Activated CD8-positive, alpha-beta memory T cell treated with anti-CD3 and anti-CD28 coated beads for 36 hours (primary cell): ENCODE data around the gene DTX3. TPM values are rescaled to one million over a fixed set of nuclear protein-coding genes. Genes with fewer than 3 reads are reported as not detected.

Experiments
- CTCF ChIA-PET: fragments of 350-600 bp; sonication (Branson Sonifier 250); formaldehyde crosslinking; loops from one replicate; lab custom pipeline; 2021; ENCODE audit warnings: antibody characterized with exemption; lab: Charles Lee
- POLR2A ChIA-PET: fragments of 350-600 bp; sonication (Branson Sonifier 250); formaldehyde crosslinking; loops from one replicate; lab custom pipeline; 2021; ENCODE audit warnings: antibody characterized with exemption; lab: Charles Lee
- total RNA-seq, 2 experiments: library from RNA; stranded (reverse); gene quantifications; one replicate each; pipeline ENCODE4 v1.2.3, GENCODE V29; 2021

Gene DTX3
- total RNA-seq, 2 experiments from 2014 or later, result 13.3 to 14.5 TPM

DNA sequence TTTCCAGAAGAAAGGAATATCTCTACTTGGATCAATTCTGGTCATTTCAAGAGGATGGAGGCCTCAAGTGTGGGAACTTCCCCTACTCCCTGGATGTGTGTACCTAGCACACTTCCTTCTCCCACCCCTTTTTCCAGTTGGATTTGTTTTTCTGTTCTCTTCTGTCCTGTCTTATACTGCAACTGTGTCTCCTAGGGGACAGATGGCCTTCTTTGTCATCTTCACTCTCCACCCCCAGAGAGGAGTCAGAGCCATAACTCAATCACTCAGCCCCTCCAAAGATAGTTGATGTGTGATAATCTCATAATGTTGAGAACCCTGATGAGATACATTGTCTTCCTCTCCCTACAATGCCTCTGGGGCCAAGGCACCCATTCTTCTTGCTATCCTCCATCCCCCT, 2.1 kb upstream of the DTX3 start:
- POLR2A ChIA-PET, result no interaction called here
- CTCF ChIA-PET, result interaction anchor here (0.6 to 1.1 kb wide), 2 partner anchors 11 to 19 kb away, joined by 3 read pairs; no protein-coding TSS in a partner anchor

DNA sequence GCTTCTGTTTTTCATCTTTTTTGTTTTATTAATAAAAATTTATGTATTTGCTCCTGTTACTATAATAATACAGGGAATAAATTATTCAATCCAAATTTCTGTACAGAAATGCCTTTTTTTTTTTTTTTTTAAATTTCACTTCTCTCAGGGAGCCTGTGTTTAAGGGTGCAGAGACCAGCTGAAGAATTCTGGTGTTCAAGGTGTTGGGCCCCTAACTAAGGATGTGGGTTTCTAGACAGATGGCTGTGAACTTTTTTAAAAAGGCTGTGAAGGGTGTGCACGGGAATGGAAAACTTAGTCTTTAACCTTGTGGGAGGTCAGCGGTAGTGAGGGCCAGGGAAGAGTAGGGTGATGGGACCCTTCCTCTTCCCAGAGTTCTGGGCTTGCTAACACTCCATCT, 1.3 kb upstream of the DTX3 start:
- POLR2A ChIA-PET, result no interaction called here
- CTCF ChIA-PET, result interaction anchor here (0.6 to 1.1 kb wide), 4 partner anchors 10 to 20 kb away, joined by 3 read pairs; no protein-coding TSS in a partner anchor

DNA sequence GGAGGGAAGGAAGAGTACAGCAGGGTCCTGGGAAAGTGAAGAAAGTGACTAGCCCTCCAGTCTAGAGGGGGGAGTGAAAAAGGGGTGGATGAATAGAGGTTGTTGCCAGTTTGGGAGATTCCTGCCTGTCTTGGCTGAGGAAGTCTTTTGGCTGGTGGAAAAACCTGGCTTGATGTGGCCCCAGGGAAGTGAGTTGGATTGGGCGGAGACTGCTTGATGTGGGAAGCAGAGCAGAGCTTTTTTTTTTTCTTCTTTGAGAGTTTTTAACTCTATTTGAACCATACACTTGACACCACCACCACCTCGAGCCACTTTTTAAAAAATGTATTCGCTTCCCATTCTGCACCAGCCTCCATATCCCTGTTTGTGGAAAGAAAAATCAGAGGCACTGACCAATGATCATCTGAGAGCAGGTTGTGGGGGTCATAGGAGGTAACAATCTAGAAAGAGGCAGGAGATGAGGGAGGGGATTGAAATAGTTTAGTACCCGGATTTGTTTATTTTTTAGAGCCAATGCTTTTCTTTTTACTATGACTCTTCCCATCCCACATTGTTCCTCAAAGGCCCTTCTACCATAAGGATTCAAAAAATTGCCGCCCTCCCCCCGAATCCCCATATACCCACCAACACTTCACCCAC, 690 bp upstream of the DTX3 start:
- CTCF ChIA-PET, result interaction anchor here (0.6 to 1.1 kb wide), 4 partner anchors 11 to 158 kb away, joined by 3 to 4 read pairs (median 3); no protein-coding TSS in a partner anchor
- POLR2A ChIA-PET, result no interaction called here

DNA sequence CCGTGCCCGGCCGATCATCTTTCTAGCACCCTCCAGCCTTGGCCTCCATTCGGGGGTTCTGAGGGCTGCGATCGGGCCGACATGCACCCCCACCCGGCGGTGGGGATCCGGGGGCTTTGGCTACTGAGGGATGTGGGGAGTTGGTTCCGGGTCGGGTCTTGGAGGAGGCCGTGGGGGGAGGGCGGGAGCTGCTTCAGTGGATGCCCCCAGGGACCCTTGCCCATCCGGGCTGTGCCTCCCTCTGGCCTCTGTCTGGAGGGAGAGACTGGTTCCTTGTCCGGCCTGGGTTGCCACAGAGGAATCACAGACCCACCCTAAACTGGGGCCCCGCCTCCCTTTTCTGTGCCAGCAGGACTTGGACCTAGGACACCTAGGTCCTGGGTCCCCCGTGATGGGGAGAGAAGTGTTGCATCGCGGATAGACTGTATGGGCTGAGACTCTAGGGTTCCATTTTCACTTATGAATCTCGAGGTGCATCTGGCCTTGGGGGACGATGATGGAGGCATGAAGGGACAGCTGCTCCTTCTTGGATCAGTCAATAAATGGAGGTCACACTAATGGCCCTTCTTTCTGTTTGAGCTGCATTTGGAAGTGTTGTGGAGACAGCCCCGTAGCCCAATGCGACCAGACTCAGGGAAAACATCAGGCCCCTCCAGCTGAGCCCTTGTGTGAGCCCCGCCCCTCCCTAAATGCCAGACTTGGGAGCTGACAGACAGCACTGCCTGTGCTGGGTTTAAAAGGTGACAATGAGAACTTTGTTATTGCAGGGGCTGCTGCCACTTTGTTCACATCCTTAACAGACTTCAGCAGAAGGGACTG, 577 bp downstream of the DTX3 start:
- POLR2A ChIA-PET, result no interaction called here

DNA sequence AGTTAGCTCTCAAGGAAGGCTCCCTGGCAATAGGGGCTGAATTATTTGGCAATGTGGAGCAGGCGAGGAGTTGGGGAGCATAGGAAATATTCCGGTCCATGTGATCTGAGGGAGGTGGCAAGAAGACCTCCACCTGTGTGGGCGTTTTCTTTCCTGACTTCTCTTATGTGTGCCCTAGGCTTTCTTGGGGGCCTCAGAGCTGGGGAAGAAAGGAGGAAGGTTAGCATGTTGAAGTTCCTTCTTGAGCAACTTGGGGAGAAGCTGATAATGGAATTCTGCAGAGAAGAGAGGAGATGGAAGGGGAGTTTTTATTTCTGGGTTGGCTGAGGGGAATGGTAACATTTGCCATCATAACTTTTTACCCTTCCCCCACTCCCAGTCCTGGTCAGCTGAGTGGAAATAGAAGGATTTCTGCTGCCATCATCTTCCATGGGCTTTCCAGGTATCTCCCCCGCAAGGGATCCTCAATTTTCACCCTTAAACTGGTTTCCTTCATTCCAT, 1.2 kb downstream of the DTX3 start:
- ChIA-PET POLR2A (no interaction called here), CTCF (interaction anchor here (1.2 to 1.7 kb wide), 5 partner anchors 9 to 23 kb away, joined by 3 to 5 read pairs (median 4); no protein-coding TSS in a partner anchor)

More for the DNA sequence above, 577 bp downstream of the DTX3 start:
- CTCF ChIA-PET, result interaction anchor here (1.2 to 1.7 kb wide), 5 partner anchors 9 to 22 kb away, joined by 3 to 5 read pairs (median 4); no protein-coding TSS in a partner anchor

DNA sequence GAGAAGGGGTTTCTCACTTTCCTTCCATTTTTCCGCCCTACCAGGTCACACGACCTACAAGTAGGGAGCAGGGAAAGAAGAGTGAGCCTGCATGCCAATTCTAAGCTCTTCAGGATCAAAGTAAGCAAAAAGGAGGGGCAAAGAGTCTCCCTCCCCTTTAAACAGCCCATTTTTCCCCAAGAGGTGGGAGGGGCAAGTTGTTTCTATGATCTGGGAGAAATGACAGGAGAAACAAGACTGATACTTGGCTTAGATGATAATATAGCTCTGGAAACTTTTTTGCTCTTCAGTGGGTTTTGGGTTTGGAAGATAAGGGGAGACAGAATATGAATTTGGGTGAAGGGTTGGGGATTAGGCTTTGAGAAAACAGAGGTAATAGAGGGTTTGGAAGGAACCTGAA, 1.8 kb downstream of the DTX3 start:
- ChIA-PET POLR2A (no interaction called here), CTCF (interaction anchor here (1.2 to 1.7 kb wide), 4 partner anchors 8 to 23 kb away, joined by 3 to 5 read pairs (median 4); no protein-coding TSS in a partner anchor)

DNA sequence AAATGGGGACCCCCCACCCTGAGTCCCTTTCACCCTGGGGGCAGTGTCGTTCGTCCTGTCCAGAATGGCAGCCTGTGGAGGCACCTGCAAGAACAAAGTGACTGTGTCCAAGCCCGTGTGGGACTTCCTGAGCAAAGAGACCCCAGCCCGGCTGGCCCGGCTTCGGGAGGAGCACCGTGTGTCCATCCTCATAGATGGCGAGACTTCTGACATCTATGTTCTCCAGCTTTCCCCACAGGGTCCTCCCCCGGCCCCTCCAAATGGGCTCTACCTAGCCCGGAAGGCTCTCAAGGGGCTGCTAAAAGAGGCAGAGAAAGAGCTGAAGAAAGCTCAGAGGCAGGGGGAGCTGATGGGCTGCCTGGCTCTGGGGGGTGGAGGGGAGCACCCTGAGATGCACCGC, 2.2 kb downstream of the DTX3 start:
- ChIA-PET POLR2A (no interaction called here), CTCF (interaction anchor here (1.6 to 1.7 kb wide), 2 partner anchors 10 to 13 kb away, joined by 3 to 5 read pairs; no protein-coding TSS in a partner anchor)

DNA sequence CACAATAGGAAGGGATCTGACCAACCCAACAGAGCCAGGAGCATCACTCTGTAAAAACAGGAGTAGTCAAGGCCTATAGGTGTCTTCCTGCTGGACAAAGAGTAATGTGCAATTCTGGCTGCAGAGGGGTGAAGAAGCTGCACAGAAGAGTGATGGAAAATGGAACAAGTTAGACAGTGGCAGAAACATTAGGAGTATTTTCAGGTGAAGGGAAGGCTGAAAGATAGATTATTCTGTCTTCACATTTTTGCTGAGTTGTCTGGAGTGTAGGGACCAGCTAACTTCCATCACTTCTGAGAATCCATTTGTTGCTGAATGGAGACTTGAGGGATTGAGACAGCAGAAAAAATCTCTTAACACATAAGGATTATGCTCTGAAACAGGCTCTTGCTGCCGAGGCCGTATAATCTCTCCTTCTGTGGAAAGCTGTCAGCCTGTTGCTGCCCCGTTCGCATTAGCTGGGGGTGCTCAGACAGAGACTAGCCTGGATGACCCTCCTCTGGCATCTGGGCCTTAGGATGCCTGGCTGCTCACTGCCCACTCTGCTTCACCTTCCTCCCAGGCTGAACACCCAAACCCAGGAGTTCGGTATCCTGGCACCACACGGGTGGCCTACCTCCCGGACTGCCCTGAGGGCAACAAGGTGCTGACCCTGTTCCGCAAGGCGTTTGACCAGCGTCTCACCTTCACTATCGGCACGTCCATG, 3.5 kb downstream of the DTX3 start:
- CTCF ChIA-PET, result interaction anchor here (2.5 kb wide), 1 partner anchor 25 kb away, joined by 9 read pairs; no protein-coding TSS in a partner anchor
- POLR2A ChIA-PET, result interaction anchor here (1.0 kb wide), 1 partner anchor 13 kb away, joined by 3 read pairs; no protein-coding TSS in a partner anchor

DNA sequence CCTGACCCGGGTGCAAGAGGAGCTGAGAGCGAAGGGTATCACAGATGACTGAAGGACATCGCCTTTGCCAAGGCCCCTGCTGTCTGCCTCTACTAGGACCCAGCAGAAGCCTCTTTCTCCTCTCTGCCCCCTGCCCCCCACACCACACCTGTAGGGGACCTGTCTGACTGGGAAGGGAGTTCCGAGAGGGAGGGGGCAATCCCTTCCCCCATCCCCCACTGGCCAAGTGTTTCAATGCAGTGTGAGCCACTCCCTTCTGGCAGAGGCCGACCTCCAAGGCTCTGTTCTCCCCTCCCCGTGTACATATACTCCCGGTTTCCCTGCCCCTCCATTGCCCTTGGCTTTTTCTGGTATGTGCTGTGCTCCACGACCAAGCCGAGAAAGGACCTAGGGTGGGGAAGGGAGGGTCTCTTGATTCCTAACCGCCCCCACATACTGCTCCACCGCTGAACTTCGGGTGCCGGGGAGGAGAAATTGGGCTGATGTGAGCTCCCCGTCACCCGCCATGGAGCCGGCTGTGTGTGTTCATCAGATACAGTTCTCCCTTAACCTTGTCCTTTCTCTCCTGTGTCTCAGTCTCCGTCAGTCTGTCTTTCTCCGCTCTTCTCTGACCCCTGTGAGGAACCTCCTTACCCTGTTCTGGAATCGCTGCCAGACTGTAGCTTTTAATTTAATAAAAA, 4.6 kb downstream of the DTX3 start:
- ChIA-PET CTCF (interaction anchor here (0.5 to 2.5 kb wide), 2 partner anchors 26 to 39 kb away, joined by 3 to 9 read pairs; no protein-coding TSS in a partner anchor), POLR2A (interaction anchor here (0.7 to 1.0 kb wide), 2 partner anchors 12 to 132 kb away, joined by 3 read pairs; no protein-coding TSS in a partner anchor)

DNA sequence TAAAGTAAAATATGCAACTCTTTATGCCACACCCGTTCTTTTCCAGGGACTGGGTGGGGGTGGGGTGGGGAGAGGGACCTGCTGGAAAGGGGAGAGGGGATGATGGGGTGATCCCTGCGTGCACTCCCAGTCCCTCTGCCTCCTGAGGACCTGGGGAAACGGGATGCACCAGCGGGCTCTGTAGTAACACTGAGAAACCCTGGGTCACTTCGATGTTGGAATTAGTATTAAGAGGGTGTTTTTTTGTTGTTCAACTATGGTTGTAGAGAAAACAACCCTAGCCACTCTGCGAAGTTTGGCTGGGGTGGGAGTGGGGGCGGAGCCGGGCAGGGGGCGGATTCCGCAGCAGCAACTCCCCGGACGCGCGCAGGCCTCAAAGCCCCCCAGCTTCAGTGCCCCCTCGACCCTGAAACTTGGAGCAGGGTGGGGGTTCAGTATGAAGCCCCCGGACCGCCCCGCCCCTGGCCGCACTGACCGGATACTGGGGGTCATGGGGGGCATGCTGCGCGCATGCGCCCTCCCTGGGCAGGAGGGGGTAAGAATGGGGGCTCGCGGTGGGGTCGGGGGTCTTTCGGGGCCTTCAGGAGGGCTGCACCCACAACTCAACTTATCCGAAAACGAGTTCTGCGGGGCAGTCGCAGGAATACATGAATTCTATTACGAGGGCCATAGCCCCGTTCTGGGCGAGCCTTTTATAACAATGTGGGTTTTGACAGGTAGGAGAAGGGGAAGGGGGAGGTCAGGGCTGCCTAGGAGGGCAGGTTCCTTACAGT, 5.3 kb downstream of the DTX3 start:
- CTCF ChIA-PET, result interaction anchor here (0.5 to 2.5 kb wide), 2 partner anchors 27 to 39 kb away, joined by 3 to 9 read pairs; no protein-coding TSS in a partner anchor
- POLR2A ChIA-PET, result interaction anchor here (0.7 kb wide), 1 partner anchor 133 kb away, joined by 3 read pairs; no protein-coding TSS in a partner anchor

DNA sequence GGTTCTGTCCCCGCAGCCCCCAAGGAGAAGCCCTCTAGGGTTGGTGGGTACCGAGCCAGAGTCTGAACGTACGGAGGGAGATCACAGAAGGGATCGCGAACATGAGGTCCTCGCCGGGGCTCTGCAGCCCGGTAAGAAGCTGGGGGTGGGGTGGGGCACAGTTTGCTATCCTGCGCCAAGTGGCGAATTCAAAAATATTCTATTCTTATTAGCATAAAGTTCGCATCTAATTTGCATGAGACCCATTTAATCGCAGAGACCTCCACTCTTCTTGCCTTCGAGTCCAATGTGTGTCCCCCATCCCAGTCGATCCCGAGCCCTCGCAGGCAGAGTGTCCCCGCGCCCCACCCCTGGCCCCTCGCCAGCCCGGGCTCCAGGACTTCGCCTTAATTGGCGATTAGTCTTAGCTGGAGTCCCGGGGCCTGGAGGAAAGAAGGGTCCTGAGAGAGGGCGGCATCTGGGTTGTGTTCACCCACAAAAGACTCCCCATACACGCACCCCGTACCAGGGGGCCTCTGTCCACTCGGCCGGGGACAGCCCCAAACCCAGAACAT, 6.0 kb downstream of the DTX3 start:
- ChIA-PET CTCF (interaction anchor here (1.1 to 1.6 kb wide), 4 partner anchors 10 to 27 kb away, joined by 3 to 7 read pairs (median 4); no protein-coding TSS in a partner anchor), POLR2A (interaction anchor here (0.6 to 0.9 kb wide), 2 partner anchors 10 to 218 kb away, joined by 3 to 4 read pairs; no protein-coding TSS in a partner anchor)

DNA sequence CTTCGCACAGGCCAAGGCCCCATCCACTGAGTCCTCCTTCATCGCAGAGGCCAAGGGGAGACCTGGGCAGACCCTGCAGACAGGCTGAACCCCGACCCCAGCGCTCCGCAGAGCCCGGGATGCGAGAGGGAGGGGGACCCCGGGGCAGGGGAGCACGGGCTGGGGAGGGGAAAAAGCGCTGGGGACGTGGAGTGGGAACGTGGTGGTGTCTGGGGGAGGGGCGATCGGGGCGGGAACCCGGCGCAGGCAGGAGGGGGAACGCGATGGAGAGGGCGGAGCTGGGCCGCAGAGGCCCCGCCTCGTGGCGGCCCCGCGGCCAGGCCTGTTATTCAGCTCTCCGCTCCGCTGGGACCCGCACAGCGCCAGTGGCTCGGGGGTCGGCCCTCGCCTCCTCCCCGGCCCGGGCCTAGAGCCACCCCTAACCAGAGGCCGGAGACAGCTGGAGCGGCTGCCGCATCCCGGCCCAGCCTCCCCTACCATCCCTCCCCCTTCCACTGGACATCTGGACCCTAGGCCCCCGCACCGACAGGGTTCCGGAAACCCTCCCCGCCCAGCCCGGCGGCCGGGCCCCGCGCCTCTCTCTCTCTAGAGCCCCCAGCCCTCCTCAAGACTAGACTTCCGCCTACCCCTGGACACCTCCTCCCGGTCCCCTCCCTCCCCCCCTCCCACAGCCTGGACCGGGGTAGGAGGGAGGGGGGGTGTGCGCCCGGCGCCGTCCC, 6.6 kb downstream of the DTX3 start, which contains the start of gene ARHGEF25:
Gene ARHGEF25 (plus strand): TSS at position 328 of the 719 bp plus-strand sequence. CDS start 460 bp downstream, outside the sequence.
- ChIA-PET CTCF (interaction anchor here (1.1 to 1.6 kb wide), 4 partner anchors 10 to 28 kb away, joined by 3 to 7 read pairs (median 4); no protein-coding TSS in a partner anchor), POLR2A (interaction anchor here (0.6 to 0.9 kb wide), 2 partner anchors 9 to 219 kb away, joined by 3 to 4 read pairs; no protein-coding TSS in a partner anchor)

DNA sequence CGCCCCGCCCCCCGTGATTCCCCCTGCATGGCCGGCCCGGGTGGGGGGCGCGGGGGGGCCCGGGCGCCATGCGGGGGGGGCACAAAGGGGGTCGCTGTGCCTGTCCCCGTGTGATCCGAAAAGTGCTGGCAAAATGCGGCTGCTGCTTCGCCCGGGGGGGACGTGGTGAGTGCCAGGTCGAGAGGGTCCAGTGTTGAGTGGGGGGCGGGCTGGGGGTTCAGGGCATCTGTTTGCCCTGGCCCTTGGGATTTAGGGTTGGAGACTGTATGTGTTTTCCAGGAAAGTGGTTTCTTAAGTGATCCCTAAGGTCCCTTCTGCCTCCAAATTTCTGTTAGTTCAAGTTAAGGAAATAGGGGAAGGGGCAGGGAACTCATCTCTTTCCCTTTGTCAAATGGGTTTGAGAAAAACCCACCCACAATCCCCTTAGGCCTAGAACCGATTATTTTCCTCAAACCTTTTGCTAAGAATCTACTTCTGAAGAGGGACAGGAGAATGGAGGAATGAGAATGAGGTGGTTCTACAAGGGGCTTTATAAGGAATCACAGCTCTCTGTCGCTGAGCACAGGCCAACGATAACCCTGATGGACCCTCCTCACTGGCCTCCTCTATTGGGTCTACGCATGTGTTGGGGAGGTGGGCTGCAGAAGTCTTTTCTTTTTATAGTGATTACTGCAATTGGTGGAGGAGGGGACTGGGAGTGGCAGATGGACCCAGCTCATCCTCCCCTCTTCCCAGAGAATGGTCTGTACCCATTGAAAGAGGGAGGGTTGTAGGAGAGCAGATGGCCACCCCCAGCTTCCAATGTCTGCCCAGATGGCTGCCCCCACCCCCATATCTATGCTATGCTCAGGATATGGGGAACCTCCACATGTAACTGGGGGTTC, 7.4 kb downstream of the DTX3 start:
- ChIA-PET CTCF (interaction anchor here (0.9 to 1.6 kb wide), 6 partner anchors 9 to 29 kb away, joined by 3 to 7 read pairs (median 4); partner anchors contain the start of gene B4GALNT1), POLR2A (interaction anchor here (0.9 kb wide), 1 partner anchor 8 kb away, joined by 3 read pairs; no protein-coding TSS in a partner anchor)

DNA sequence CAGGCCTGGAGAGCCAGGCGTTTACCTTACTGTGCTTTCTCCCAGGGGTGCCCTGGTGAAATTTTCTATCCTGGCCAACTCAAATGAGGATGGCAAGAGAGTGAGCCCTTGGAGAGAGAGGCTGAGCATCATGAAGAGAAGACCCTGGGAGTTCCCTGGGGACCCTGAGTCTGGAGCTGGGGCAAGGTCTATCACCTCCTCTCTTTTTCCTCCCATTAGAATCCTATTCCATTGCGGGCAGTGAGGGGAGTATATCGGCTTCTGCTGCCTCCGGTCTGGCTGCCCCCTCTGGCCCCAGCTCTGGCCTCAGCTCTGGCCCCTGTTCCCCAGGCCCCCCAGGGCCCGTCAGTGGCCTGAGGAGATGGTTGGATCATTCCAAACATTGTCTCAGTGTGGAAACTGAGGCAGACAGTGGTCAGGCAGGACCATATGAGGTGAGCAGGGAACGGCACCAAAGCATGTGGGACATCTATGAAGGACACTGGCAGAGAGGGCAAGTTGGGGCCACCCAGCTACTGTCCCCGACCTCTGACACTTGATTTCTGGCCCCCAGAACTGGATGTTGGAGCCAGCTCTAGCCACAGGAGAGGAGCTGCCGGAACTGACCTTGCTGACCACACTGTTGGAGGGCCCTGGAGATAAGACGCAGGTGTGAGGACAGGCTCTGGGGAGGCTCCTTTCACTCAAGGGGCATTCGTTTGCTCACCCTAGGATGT, 8.2 kb downstream of the DTX3 start:
- ChIA-PET POLR2A (no interaction called here), CTCF (interaction anchor here (0.9 to 1.2 kb wide), 2 partner anchors 20 to 30 kb away, joined by 3 to 4 read pairs; partner anchors contain the start of gene B4GALNT1)
